Hepatocyte (in vitro differentiated cells): Measurements from ENCODE around the gene TSSC4.

Experiments
- EZH2 ChIP-seq: fragments of 200-600 bp; sonication (generic); IDR thresholded peaks from 2 replicates; pipeline ENCODE4 v1.6.1; 2016; ENCODE audit warnings: antibody characterized with exemption, mild to moderate bottlenecking, borderline replicate concordance
- TF ChIP-seq, protein P1 (sequence below): fragments of 200-600 bp; sonication (generic); IDR thresholded peaks from 2 replicates; pipeline ENCODE4 v1.5.1; 2016; ENCODE audit warnings: antibody characterized with exemption, mild to moderate bottlenecking; ENCODE audit not compliant: poor library complexity

DNA sequence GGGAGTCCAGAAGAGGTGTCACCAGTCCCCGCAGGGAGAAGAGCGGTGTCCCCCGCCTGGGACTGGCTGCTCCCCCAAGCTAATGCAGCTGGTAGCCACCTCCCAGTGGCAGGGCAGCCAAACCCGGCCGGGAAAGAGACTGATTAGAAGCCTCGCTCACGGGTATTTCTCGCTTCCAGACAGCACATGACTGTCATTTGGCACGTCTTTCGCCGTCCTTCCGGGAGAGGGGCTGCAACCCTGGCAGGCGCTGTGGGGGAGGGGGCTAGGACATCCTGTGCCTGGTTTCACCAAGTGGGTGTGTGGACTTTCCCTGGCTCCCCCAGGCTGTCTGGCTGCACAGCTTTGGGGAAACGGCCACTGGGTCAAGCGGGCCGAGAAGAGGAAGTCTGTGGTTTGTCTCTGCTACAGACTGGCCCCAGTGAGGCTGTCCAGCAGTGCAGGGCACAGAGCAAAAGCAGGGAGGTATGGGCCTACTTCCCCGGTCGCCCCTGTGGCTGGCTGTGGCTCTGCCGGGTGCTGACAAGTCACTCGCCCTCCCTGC, 19.7 kb upstream of the TSSC4 start:
- no peak for TF ChIP-seq EZH2
- TF ChIP-seq, protein P1, sequence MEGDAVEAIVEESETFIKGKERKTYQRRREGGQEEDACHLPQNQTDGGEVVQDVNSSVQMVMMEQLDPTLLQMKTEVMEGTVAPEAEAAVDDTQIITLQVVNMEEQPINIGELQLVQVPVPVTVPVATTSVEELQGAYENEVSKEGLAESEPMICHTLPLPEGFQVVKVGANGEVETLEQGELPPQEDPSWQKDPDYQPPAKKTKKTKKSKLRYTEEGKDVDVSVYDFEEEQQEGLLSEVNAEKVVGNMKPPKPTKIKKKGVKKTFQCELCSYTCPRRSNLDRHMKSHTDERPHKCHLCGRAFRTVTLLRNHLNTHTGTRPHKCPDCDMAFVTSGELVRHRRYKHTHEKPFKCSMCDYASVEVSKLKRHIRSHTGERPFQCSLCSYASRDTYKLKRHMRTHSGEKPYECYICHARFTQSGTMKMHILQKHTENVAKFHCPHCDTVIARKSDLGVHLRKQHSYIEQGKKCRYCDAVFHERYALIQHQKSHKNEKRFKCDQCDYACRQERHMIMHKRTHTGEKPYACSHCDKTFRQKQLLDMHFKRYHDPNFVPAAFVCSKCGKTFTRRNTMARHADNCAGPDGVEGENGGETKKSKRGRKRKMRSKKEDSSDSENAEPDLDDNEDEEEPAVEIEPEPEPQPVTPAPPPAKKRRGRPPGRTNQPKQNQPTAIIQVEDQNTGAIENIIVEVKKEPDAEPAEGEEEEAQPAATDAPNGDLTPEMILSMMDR: no peak
